ENCODE results near the gene MINDY2.
"Not testable (repeated sequence)": the region's sequence is repeated elsewhere in the genome, so short reads cannot be mapped to it uniquely, and the experiment has no call there.

MINDY2 gene

DNA sequence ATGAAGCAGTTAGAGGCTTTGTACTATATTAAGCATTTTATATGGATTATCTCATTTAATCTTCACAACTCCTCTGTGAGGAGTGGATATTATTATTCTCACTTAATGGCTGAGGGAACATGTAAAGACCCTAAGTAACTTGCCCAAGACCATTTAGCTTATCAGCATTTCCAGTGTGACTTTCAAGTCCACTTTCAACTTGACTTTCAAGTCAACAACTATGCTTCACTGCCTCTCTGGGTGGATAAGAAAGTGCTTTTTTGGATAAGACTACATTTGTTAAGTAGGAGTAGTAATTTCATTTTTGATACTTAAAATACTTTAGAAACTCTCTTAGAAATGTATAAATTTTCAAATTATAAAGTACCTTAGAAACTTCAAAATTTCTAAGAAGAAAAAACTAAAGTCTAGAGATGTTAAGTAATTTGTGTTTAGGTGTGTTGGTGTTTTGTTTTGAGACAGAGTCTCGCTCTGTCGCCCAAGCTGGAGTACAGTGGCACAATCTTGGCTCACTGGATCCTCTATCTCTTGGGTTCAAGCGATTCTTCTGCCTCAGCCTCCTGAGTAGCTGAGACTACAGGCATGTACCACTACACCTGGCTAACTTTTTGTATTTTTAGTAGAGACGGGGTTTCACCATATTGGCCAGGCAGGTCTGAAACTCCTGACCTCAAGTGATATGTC, 71.8 kb downstream of the MINDY2 start:
- Histone ChIP-seq H3F3A (ENCODE audit: insufficient read depth) (no peaks in the 10 kb centered on the region), H3K36me3 (ENCODE audit: low read length) (no peaks in the 10 kb centered on the region), H3K9ac (ENCODE audit: low read length) (no peak overlapping the region), H4K20me1 (ENCODE audit: low read depth, low read length) (no peaks in the 10 kb centered on the region), H3K27ac (ENCODE audit: low read depth, low read length) (no peak overlapping the region), H3K4me3 (ENCODE audit: insufficient read depth, low read length, poor library complexity, severe bottlenecking) (no peak overlapping the region), H3K79me2 (ENCODE audit: insufficient read depth, low read length) (no peaks in the 10 kb centered on the region), H3K9me3 (ENCODE audit: insufficient read depth, low read length) (no peaks in the 10 kb centered on the region), H3K27me3 (ENCODE audit: low read length) (no peaks in the 10 kb centered on the region), H3K9me2 (replicated peaks; ENCODE audit: insufficient read depth, low read length) (no peaks in the 10 kb centered on the region), H3K4me2 (ENCODE audit: low read depth, low read length, poor library complexity, severe bottlenecking) (no peak overlapping the region), H2AFZ (ENCODE audit: low read depth, low read length, severe bottlenecking) (no peak overlapping the region)
- no peak for TF ChIP-seq EZH2phosphoT487 (conservative IDR thresholded peaks at IDR 0.05; ENCODE audit: low read length)

DNA sequence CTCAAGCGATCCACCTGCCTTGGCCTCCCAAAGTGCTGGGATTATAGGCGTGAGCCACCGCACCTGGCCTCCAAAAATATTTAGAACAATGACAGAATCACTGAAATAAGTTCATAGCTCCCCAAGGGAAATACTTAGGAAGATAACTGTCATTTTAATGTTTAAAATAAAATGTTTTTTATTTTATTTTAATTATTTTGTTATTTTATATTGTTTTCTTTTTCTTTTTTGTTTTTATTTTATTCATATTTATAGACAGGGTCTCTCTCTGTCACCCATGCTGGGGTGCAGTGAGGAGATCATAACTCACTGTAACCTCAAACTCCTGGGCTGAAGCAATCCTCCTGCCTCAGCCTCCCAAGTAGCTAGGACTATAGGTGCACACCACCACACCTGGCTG, 80.1 kb downstream of the MINDY2 start:
- H4K20me1 ChIP-seq (ENCODE audit: low read depth, low read length); H3K36me3 ChIP-seq (ENCODE audit: low read length): not testable (repeated sequence)

DNA sequence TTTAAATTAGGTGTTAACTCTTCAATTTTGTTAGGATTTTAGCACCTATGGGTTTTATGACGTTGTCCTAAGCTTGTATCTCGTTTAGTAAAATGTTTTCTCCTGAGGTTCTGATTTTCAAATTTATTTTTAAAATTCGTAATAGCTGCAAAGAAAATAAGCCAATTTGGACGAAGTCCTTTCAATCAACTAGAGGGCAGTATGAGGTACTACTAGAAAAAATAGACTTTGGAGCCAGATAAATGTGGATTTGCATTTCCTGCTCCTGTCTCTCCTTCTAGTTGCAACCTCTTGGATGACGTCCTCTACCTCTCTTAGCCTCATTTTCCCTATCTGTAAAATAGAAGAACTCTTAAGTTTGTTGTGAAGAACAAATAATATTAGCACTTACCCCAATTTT, 81.2 kb downstream of the MINDY2 start:
- no peaks in the 10 kb centered on the region for H3F3A ChIP-seq (ENCODE audit: insufficient read depth)
- no peaks in the 10 kb centered on the region for H3K79me2 ChIP-seq (ENCODE audit: insufficient read depth, low read length)
- no peaks in the 10 kb centered on the region for H3K9me3 ChIP-seq (ENCODE audit: insufficient read depth, low read length)
- no peak overlapping the region for H3K27ac ChIP-seq (ENCODE audit: low read depth, low read length)
- no peak overlapping the region for H3K4me3 ChIP-seq (ENCODE audit: insufficient read depth, low read length, poor library complexity, severe bottlenecking)
- H4K20me1 ChIP-seq (ENCODE audit: low read depth, low read length) = no peaks in the 10 kb centered on the region
- TF ChIP-seq EZH2phosphoT487 (conservative IDR thresholded peaks at IDR 0.05; ENCODE audit: low read length) = no peak
- TF ChIP-seq, protein P1, sequence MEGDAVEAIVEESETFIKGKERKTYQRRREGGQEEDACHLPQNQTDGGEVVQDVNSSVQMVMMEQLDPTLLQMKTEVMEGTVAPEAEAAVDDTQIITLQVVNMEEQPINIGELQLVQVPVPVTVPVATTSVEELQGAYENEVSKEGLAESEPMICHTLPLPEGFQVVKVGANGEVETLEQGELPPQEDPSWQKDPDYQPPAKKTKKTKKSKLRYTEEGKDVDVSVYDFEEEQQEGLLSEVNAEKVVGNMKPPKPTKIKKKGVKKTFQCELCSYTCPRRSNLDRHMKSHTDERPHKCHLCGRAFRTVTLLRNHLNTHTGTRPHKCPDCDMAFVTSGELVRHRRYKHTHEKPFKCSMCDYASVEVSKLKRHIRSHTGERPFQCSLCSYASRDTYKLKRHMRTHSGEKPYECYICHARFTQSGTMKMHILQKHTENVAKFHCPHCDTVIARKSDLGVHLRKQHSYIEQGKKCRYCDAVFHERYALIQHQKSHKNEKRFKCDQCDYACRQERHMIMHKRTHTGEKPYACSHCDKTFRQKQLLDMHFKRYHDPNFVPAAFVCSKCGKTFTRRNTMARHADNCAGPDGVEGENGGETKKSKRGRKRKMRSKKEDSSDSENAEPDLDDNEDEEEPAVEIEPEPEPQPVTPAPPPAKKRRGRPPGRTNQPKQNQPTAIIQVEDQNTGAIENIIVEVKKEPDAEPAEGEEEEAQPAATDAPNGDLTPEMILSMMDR (IDR thresholded peaks at IDR 0.05; ENCODE audit: insufficient read depth, low read length, poor library complexity, severe bottlenecking) = no peak
- no peak overlapping the region for H3K9ac ChIP-seq (ENCODE audit: low read length)
- H3K9me2 ChIP-seq (replicated peaks; ENCODE audit: insufficient read depth, low read length) = no peaks in the 10 kb centered on the region
- no peaks in the 10 kb centered on the region for H3K36me3 ChIP-seq (ENCODE audit: low read length)
- no peak overlapping the region for H2AFZ ChIP-seq (ENCODE audit: low read depth, low read length, severe bottlenecking)
- no peak overlapping the region for H3K4me2 ChIP-seq (ENCODE audit: low read depth, low read length, poor library complexity, severe bottlenecking)
- no peaks in the 10 kb centered on the region for H3K27me3 ChIP-seq (ENCODE audit: low read length)

More for the DNA sequence above, 80.1 kb downstream of the MINDY2 start:
- H3K9me2 ChIP-seq (replicated peaks; ENCODE audit: insufficient read depth, low read length); H2AFZ ChIP-seq (ENCODE audit: low read depth, low read length, severe bottlenecking); H3F3A ChIP-seq (ENCODE audit: insufficient read depth); H3K27me3 ChIP-seq (ENCODE audit: low read length); H3K9me3 ChIP-seq (ENCODE audit: insufficient read depth, low read length); H3K9ac ChIP-seq (ENCODE audit: low read length); H3K79me2 ChIP-seq (ENCODE audit: insufficient read depth, low read length); H3K4me2 ChIP-seq (ENCODE audit: low read depth, low read length, poor library complexity, severe bottlenecking); H3K4me3 ChIP-seq (ENCODE audit: insufficient read depth, low read length, poor library complexity, severe bottlenecking); H3K27ac ChIP-seq (ENCODE audit: low read depth, low read length): not testable (repeated sequence)

DNA sequence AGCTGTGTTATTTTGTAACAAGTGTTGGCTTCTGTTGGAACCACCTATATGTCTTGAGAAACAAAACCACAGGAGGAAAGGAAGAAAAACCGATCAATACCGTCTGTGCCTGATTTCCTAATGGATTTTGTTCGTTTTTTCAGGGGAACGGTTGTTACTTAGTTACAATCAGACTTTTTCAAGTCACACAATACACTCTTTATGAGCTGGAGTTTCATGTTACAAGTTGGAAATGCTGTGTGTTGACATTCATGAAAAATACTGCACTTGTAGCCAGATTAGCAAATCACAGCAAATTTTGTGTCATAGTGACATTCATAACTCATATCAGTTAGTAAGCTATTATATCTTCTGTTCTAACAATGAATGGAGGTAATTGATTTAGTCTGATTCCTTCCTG, 83.5 kb downstream of the MINDY2 start:
- H3F3A ChIP-seq (ENCODE audit: insufficient read depth) = no peaks in the 10 kb centered on the region
- no peak overlapping the region for H3K27ac ChIP-seq (ENCODE audit: low read depth, low read length)
- H3K4me2 ChIP-seq (ENCODE audit: low read depth, low read length, poor library complexity, severe bottlenecking) = no peak overlapping the region
- no peaks in the 10 kb centered on the region for H3K36me3 ChIP-seq (ENCODE audit: low read length)
- H3K9me3 ChIP-seq (ENCODE audit: insufficient read depth, low read length) = no peaks in the 10 kb centered on the region
- H4K20me1 ChIP-seq (ENCODE audit: low read depth, low read length) = no peaks in the 10 kb centered on the region
- H3K9me2 ChIP-seq (replicated peaks; ENCODE audit: insufficient read depth, low read length) = no peaks in the 10 kb centered on the region
- no peak overlapping the region for H3K9ac ChIP-seq (ENCODE audit: low read length)
- H2AFZ ChIP-seq (ENCODE audit: low read depth, low read length, severe bottlenecking) = no peak overlapping the region
- H3K4me3 ChIP-seq (ENCODE audit: insufficient read depth, low read length, poor library complexity, severe bottlenecking) = no peak overlapping the region
- TF ChIP-seq EZH2phosphoT487 (conservative IDR thresholded peaks at IDR 0.05; ENCODE audit: low read length) = no peak
- TF ChIP-seq, protein P1 (IDR thresholded peaks at IDR 0.05; ENCODE audit: insufficient read depth, low read length, poor library complexity, severe bottlenecking) = no peak
- H3K79me2 ChIP-seq (ENCODE audit: insufficient read depth, low read length) = no peaks in the 10 kb centered on the region
- no peaks in the 10 kb centered on the region for H3K27me3 ChIP-seq (ENCODE audit: low read length)
